HepG2 (cell line): Measurements from ENCODE around the gene ZNF451. TPM values are rescaled to one million over a fixed set of nuclear protein-coding genes. Genes with fewer than 3 reads are reported as not detected.

Experiments used
- ATAC-seq: fragments of 200-7000 bp; cut with Tn5 transposase; 3 replicates; pipeline ENCODE4 v1.9.1; 2020; ENCODE audit warnings: mild to moderate bottlenecking, moderate library complexity
- BruUV-seq: library from RNA; stranded (reverse); fragments of 400-500 nt; replicated peaks from 2 replicates; lab custom pipeline; 2021; lab: Mats Ljungman, UMichigan
- CTCF ChIA-PET: fragments of 300-600 bp; formaldehyde crosslinking; extraction: SDS; loops from one replicate; lab custom pipeline; 2021; ENCODE audit warnings: low total read pairs, inconsistent platforms, low intra/inter-chr PET ratio; lab: Yijun Ruan, JAX
- POLR2A ChIA-PET: fragments of 350-600 bp; sonication (Branson Sonifier 250); formaldehyde crosslinking; loops from one replicate; lab custom pipeline; 2020; ENCODE audit warnings: antibody characterized with exemption, inconsistent platforms; lab: Yijun Ruan, JAX
- DNase-seq: peaks from one replicate; pipeline ENCODE4 v3.0.0-alpha.2; 2015; ENCODE audit warnings: low spot score
- FAIRE-seq: peaks from 3 replicates; lab custom pipeline; 2011; peaks lifted over from hg19 to GRCh38; lab: Jason Lieb, UNC
- H2AFZ ChIP-seq: one replicate; pipeline ENCODE4 v1.6.1; 2011; ENCODE audit warnings: low read length, inconsistent platforms
- H3K27ac ChIP-seq: fragments of 300-600 bp; 3 replicates; pipeline ENCODE4 v1.8.0; 2011; ENCODE audit warnings: mixed run types, mild to moderate bottlenecking, mixed read lengths, low read length, inconsistent platforms; ENCODE audit not compliant: insufficient read depth; ENCODE audit errors: extremely low read length
- H3K27me3 ChIP-seq, 2 experiments: fragments of 200-600 bp in 1 of 2; 2 replicates in 1 of 2; 3 replicates in 1 of 2; pipeline versions ENCODE4 v1.6.0 to v1.8.0; 2011; ENCODE audit warnings: low read length in 2 of 2, mild to moderate bottlenecking in 2 of 2, moderate library complexity in 2 of 2, inconsistent platforms in 1 of 2; ENCODE audit not compliant: insufficient read depth in 2 of 2, control insufficient read depth in 1 of 2
- H3K36me3 ChIP-seq, 2 experiments: fragments of 200-600 bp in 1 of 2; replicated peaks in 1 of 2; 2 replicates in 1 of 2; 3 replicates in 1 of 2; pipeline versions ENCODE4 v1.5.1 to v1.8.0; 2011; ENCODE audit warnings: low read length in 2 of 2, inconsistent platforms in 1 of 2; ENCODE audit not compliant: insufficient read depth in 2 of 2, control insufficient read depth in 1 of 2
- H3K4me1 ChIP-seq: 2 replicates; pipeline ENCODE4 v1.5.1; 2012; ENCODE audit warnings: low read length, inconsistent platforms; ENCODE audit not compliant: insufficient read depth
- H3K4me2 ChIP-seq: 2 replicates; pipeline ENCODE4 v1.6.0; 2011; ENCODE audit warnings: low read depth, low read length, inconsistent platforms
- H3K4me3 ChIP-seq, 3 experiments: fragments of 200-600 bp in 1 of 3; sonication (generic), shearing (Covaris generic) in 1 of 3; replicated peaks in 1 of 3; 2 replicates each; pipeline ENCODE4 v1.5.1; 2011 to 2016; ENCODE audit warnings: low read length in 3 of 3, inconsistent platforms in 2 of 3, low read depth in 2 of 3, mild to moderate bottlenecking in 2 of 3, control low read depth in 1 of 3, mixed read lengths in 1 of 3; ENCODE audit not compliant: insufficient read depth in 1 of 3
- H3K79me2 ChIP-seq: one replicate; pipeline ENCODE4 v1.6.1; 2011; ENCODE audit warnings: low read length, inconsistent platforms; ENCODE audit not compliant: insufficient read depth
- H3K9ac ChIP-seq: 2 replicates; pipeline ENCODE4 v1.6.0; 2011; ENCODE audit warnings: mild to moderate bottlenecking, low read depth, low read length, inconsistent platforms; ENCODE audit not compliant: insufficient read depth
- H3K9me3 ChIP-seq: 2 replicates; pipeline ENCODE4 v1.5.1; 2012; ENCODE audit warnings: mild to moderate bottlenecking, low read length
- H4K20me1 ChIP-seq: 2 replicates; pipeline ENCODE4 v1.6.0; 2011; ENCODE audit warnings: inconsistent platforms, mild to moderate bottlenecking, low read length, moderate library complexity; ENCODE audit not compliant: insufficient read depth
- AKAP8 ChIP-seq: sonication (generic); formaldehyde crosslinking; IDR thresholded peaks from 2 replicates; pipeline ENCODE4 v1.5.1; 2020; ENCODE audit warnings: mild to moderate bottlenecking, missing genetic modification reagents
- FOXK1 ChIP-seq: sonication (generic); formaldehyde crosslinking; IDR thresholded peaks from 2 replicates; pipeline ENCODE4 v1.4.0; 2020; ENCODE audit warnings: low read depth, missing genetic modification reagents, borderline replicate concordance
- FOXP1 ChIP-seq, 2 experiments: fragments of 450-650 bp in 1 of 2; IDR thresholded peaks; 2 replicates each; pipeline ENCODE4 v1.6.1; 2017 to 2018; ENCODE audit warnings: antibody characterized with exemption in 1 of 2
- KLF11 ChIP-seq: IDR thresholded peaks from 2 replicates; pipeline ENCODE4 v1.6.1; 2016; ENCODE audit warnings: missing compliant biosample characterization
- KMT2A ChIP-seq: sonication (generic); formaldehyde crosslinking; IDR thresholded peaks from 2 replicates; pipeline ENCODE4 v1.4.0; 2020; ENCODE audit warnings: missing genetic modification reagents
- PHF20 ChIP-seq: sonication (generic); formaldehyde crosslinking; IDR thresholded peaks from 2 replicates; pipeline ENCODE4 v1.5.0; 2020; ENCODE audit warnings: mild to moderate bottlenecking, missing genetic modification reagents
- PHF8 ChIP-seq: sonication (generic); formaldehyde crosslinking; IDR thresholded peaks from 2 replicates; pipeline ENCODE4 v1.5.0; 2020; ENCODE audit warnings: missing genetic modification reagents
- PITX1 ChIP-seq: sonication (generic); formaldehyde crosslinking; IDR thresholded peaks from 2 replicates; pipeline ENCODE4 v1.5.1; 2020; ENCODE audit warnings: mild to moderate bottlenecking, missing genetic modification reagents
- RFX1 ChIP-seq: fragments of 450-650 bp; IDR thresholded peaks from 2 replicates; pipeline ENCODE4 v1.6.1; 2017
- SIN3B ChIP-seq: fragments of 150-350 bp; IDR thresholded peaks from 2 replicates; pipeline ENCODE4 v1.6.1; 2014; ENCODE audit warnings: low read length
- SP140L ChIP-seq: sonication (generic); formaldehyde crosslinking; IDR thresholded peaks from 2 replicates; pipeline ENCODE4 v1.4.0; 2020; ENCODE audit warnings: missing genetic modification reagents, borderline replicate concordance
- ZBTB4 ChIP-seq: sonication (generic); formaldehyde crosslinking; IDR thresholded peaks from 2 replicates; pipeline ENCODE4 v1.4.0; 2020; ENCODE audit warnings: missing genetic modification reagents, mild to moderate bottlenecking, borderline replicate concordance
- ZBTB43 ChIP-seq: sonication (generic); formaldehyde crosslinking; conservative IDR thresholded peaks from 2 replicates; pipeline ENCODE4 v1.4.0; 2020; ENCODE audit warnings: missing genetic modification reagents
- ZMYM3 ChIP-seq: sonication (generic); formaldehyde crosslinking; IDR thresholded peaks from 2 replicates; pipeline ENCODE4 v1.5.1; 2020; ENCODE audit warnings: mild to moderate bottlenecking, missing genetic modification reagents
- ZNF20 ChIP-seq: sonication (generic); formaldehyde crosslinking; IDR thresholded peaks from 2 replicates; pipeline ENCODE4 v1.4.0; 2020; ENCODE audit warnings: mild to moderate bottlenecking, moderate library complexity, missing genetic modification reagents
- ZNF205 ChIP-seq: IDR thresholded peaks from 2 replicates; pipeline ENCODE4 v1.6.1; 2018; ENCODE audit warnings: missing biosample characterization, missing genetic modification reagents
- ZNF224 ChIP-seq: sonication (generic); formaldehyde crosslinking; IDR thresholded peaks from 2 replicates; pipeline ENCODE4 v1.5.0; 2020; ENCODE audit warnings: mild to moderate bottlenecking, missing genetic modification reagents
- ZNF644 ChIP-seq: IDR thresholded peaks from 2 replicates; pipeline ENCODE4 v1.6.1; 2016; ENCODE audit warnings: low read depth
- WGBS: methylation state at CpG from one replicate; pipeline ENCODE4 v1.1.6; 2017; ENCODE audit warnings: low lambda C conversion rate; 5-methylcytosine and 5-hydroxymethylcytosine counted together
- in situ Hi-C: cut with HindIII; loops from 2 replicates; pipeline ENCODE4 v1.10.0; 2017; ENCODE audit warnings: low pct_unique_long_range_greater_than_20kb; ENCODE audit not compliant: extremely low pct_ligation_motif_present
- intact Hi-C: fragments of 100-400 bp; cut with micrococcal nuclease; formaldehyde crosslinking; loops from one replicate; pipeline ENCODE4 v1.10.0; 2022; ENCODE audit not compliant: unreplicated experiment
- polyA plus RNA-seq, 8 experiments: library from polyadenylated mRNA; depleted of rRNA in 3 of 8; stranded (reverse) in 7 of 8; unstranded in 1 of 8; fragments of >200 nt; fragmentation: Illumina TruSeq in 4 of 8; extraction: Trizol in 4 of 8; gene quantifications; 2 replicates each; pipeline versions ENCODE4 v1.2.1 to v1.2.3, GENCODE V29; 2011 to 2016; ENCODE audit warnings: low read depth in 4 of 8, missing spikeins in 1 of 8, mixed read lengths in 1 of 8; ENCODE audit not compliant: insufficient read depth in 1 of 8
- total RNA-seq, 5 experiments: library from RNA; depleted of rRNA; stranded (reverse); fragments of >200 nt; fragmentation: Illumina TruSeq; extraction: Trizol; gene quantifications; 2 replicates each; pipeline ENCODE4 v1.2.3, GENCODE V29; 2016; ENCODE audit warnings: low read depth in 1 of 5
- TF ChIP-seq, protein P1 (sequence below): sonication (generic); formaldehyde crosslinking; IDR thresholded peaks from 2 replicates; pipeline ENCODE4 v1.4.0; 2020; ENCODE audit warnings: missing genetic modification reagents
- TF ChIP-seq, protein P2 (sequence below): sonication (generic); formaldehyde crosslinking; IDR thresholded peaks from 2 replicates; pipeline ENCODE4 v1.4.0; 2020; ENCODE audit warnings: missing genetic modification reagents, borderline replicate concordance

ZNF451 gene
- total and polyA plus RNA-seq, 2 of the 13 experiments (the other 11 are each of a cell fraction or from before 2014, with no cell fraction given), result 32.1 to 65.7 TPM

GRCh38 chr6:57182017-57182432 is 92.0 kb downstream of the ZNF451 start:
- no peak overlapping the region for H3K4me2 ChIP-seq
- POLR2A ChIA-PET, result no interaction called here
- CTCF ChIA-PET, result no interaction called here
- H3K79me2 ChIP-seq, result peaks cover 42% of the 10 kb centered on the region
- intact Hi-C loops, result no loop called here
- in situ Hi-C loops, result no loop called here
- H3K9ac ChIP-seq, result no peak overlapping the region
- ATAC-seq (no peak), DNase-seq (no peak), FAIRE-seq (no peak)
- BruUV-seq, result no TSS peak
- peaks cover 12% of the 10 kb centered on the region for H3K4me1 ChIP-seq
- H3K4me3 ChIP-seq, result no peak overlapping the region
- H4K20me1 ChIP-seq, result no peaks in the 10 kb centered on the region; the same call in 1 of the 2 replicates
- no peaks in the 10 kb centered on the region for H3K27me3 ChIP-seq
- WGBS, result 96% methylated on average over 2 of the region's 2 CpGs
- no peaks in the 10 kb centered on the region for H3K9me3 ChIP-seq
- H3K36me3 ChIP-seq, result peaks cover 18 to 29% of the 10 kb centered on the region in 2 experiments
- no peak overlapping the region for H2AFZ ChIP-seq
- TF ChIP-seq AKAP8 (CRISPR knock-in tag), result no peak
- no peak for TF ChIP-seq ZBTB43 (CRISPR knock-in tag)
- TF ChIP-seq PITX1, result no peak
- no peak for TF ChIP-seq ZNF644 (CRISPR knock-in tag)
- TF ChIP-seq FOXP1 (IDR thresholded peaks at IDR 0.05), result no peak
- TF ChIP-seq FOXP1 (CRISPR knock-in tag; IDR thresholded peaks at IDR 0.05), result no peak
- no peak for TF ChIP-seq SP140L (CRISPR knock-in tag)
- TF ChIP-seq FOXK1 (CRISPR knock-in tag), result no peak
- TF ChIP-seq SIN3B, result no peak
- TF ChIP-seq KMT2A, result no peak
- TF ChIP-seq ZBTB4 (CRISPR knock-in tag), result no peak
- TF ChIP-seq ZNF20 (CRISPR knock-in tag), result no peak
- no peak for TF ChIP-seq RFX1
- TF ChIP-seq PHF20 (CRISPR knock-in tag), result no peak
- no peak for TF ChIP-seq ZMYM3 (CRISPR knock-in tag)
- TF ChIP-seq ZNF205 (CRISPR knock-in tag), result no peak
- no peak for TF ChIP-seq PHF8 (CRISPR knock-in tag)
- TF ChIP-seq, protein P1, sequence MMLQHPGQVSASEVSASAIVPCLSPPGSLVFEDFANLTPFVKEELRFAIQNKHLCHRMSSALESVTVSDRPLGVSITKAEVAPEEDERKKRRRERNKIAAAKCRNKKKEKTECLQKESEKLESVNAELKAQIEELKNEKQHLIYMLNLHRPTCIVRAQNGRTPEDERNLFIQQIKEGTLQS (CRISPR knock-in tag), result no peak
- no peak for TF ChIP-seq ZNF224
- TF ChIP-seq, protein P2, sequence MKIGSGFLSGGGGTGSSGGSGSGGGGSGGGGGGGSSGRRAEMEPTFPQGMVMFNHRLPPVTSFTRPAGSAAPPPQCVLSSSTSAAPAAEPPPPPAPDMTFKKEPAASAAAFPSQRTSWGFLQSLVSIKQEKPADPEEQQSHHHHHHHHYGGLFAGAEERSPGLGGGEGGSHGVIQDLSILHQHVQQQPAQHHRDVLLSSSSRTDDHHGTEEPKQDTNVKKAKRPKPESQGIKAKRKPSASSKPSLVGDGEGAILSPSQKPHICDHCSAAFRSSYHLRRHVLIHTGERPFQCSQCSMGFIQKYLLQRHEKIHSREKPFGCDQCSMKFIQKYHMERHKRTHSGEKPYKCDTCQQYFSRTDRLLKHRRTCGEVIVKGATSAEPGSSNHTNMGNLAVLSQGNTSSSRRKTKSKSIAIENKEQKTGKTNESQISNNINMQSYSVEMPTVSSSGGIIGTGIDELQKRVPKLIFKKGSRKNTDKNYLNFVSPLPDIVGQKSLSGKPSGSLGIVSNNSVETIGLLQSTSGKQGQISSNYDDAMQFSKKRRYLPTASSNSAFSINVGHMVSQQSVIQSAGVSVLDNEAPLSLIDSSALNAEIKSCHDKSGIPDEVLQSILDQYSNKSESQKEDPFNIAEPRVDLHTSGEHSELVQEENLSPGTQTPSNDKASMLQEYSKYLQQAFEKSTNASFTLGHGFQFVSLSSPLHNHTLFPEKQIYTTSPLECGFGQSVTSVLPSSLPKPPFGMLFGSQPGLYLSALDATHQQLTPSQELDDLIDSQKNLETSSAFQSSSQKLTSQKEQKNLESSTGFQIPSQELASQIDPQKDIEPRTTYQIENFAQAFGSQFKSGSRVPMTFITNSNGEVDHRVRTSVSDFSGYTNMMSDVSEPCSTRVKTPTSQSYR, result no peak
- no peak for TF ChIP-seq KLF11
- H3K27ac ChIP-seq, result no peak overlapping the region
